Psoas muscle (tissue), 7 donors: ENCODE data around the gene SCD. TPM values are rescaled to one million over a fixed set of nuclear protein-coding genes. Genes with fewer than 3 reads are reported as not detected.

Source experiments
- polyA plus RNA-seq, 3 donors: library from polyadenylated mRNA; stranded (reverse); fragments of 200-250 nt; gene quantifications; one replicate each; pipeline ENCODE4 v1.2.3, GENCODE V29; 2013
- total RNA-seq, 4 donors: library from RNA; stranded (reverse); fragmentation: NEBNext Ultra II Directional in 2 of 4; extraction: Animal tissue kit (Norgen Biotek cat#: 25700) in 2 of 4; gene quantifications; one replicate each; pipeline versions ENCODE4 v1.2.1 to v1.2.4, GENCODE V29; 2021 to 2023
- donor health status: healthy with polysubstance abuse.
- donor health status: DM: no; HTN: no; CAD: no; lungs with moderate emphysema.
- donor health status: Bipolar disorder and iron deficiency.
- donor health status: healthy.
- donor health status: DM: no; HTN: no; CAD: no.
- donor health status: DM: no; HTN: no; CAD: no.
- donor health status: DM: yes; HTN: yes; CAD: no.

SCD gene
- total and polyA plus RNA-seq, 7 donors: 1.1 to 18.4 (median 9.5) TPM

Other genes with a start within 250 kb of the SCD start
- gene ERLIN1, start 161.2 kb upstream of the SCD start, total RNA-seq: 10 to 100 TPM in 2 of 4 donors, 1 to 10 TPM in 2; 8.3 to 11.6 (median 10.0) TPM
- gene ERLIN1, start 161.2 kb upstream of the SCD start, polyA plus RNA-seq: 10 to 100 TPM in 2 of 3 donors, 1 to 10 TPM in 1; 6.8 to 15.2 (median 14.3) TPM
- gene CHUK, start 117.6 kb upstream of the SCD start, total RNA-seq: 10 to 100 TPM in 3 of 4 donors, 1 to 10 TPM in 1; 8.8 to 23.1 (median 15.3) TPM
- 10 to 100 TPM in 1 of 3 donors, 1 to 10 TPM in 2; 8.8 to 32.2 (median 9.5) TPM for gene CHUK, start 117.6 kb upstream of the SCD start, polyA plus RNA-seq
- 10 to 100 TPM in 2 of 4 donors, 1 to 10 TPM in 2; 9.5 to 16.0 (median 12.7) TPM for gene CWF19L1, start 79.6 kb upstream of the SCD start, total RNA-seq
- 10 to 100 TPM; 10.6 to 24.6 (median 13.5) TPM for gene CWF19L1, start 79.6 kb upstream of the SCD start, polyA plus RNA-seq
- 10 to 100 TPM; 36.5 to 89.0 (median 64.4) TPM for gene BLOC1S2, start 60.6 kb upstream of the SCD start, total RNA-seq
- 100 to 1,000 TPM in 1 of 3 donors, 10 to 100 TPM in 2; 81.2 to 318 (median 89.6) TPM for gene BLOC1S2, start 60.6 kb upstream of the SCD start, polyA plus RNA-seq
- not detected for gene PKD2L1, start 17.0 kb upstream of the SCD start, total RNA-seq
- not detected for gene PKD2L1, start 17.0 kb upstream of the SCD start, polyA plus RNA-seq
- gene WNT8B, start 115.8 kb downstream of the SCD start, total RNA-seq: not detected
- not detected for gene WNT8B, start 115.8 kb downstream of the SCD start, polyA plus RNA-seq
- 1 to 10 TPM; 2.9 to 6.7 (median 5.8) TPM for gene SEC31B, start 172.6 kb downstream of the SCD start, total RNA-seq
- gene SEC31B, start 172.6 kb downstream of the SCD start, polyA plus RNA-seq: 1 to 10 TPM; 2.0 to 3.7 (median 2.3) TPM
- gene NDUFB8, start 182.6 kb downstream of the SCD start, total RNA-seq: 100 to 1,000 TPM; 168 to 250 (median 208) TPM
- 100 to 1,000 TPM; 221 to 383 (median 348) TPM for gene NDUFB8, start 182.6 kb downstream of the SCD start, polyA plus RNA-seq
- gene HIF1AN, start 188.7 kb downstream of the SCD start, total RNA-seq: 100 to 1,000 TPM in 2 of 4 donors, 10 to 100 TPM in 2; 64.0 to 116 (median 90.2) TPM
- gene HIF1AN, start 188.7 kb downstream of the SCD start, polyA plus RNA-seq: 10 to 100 TPM; 15.6 to 57.9 (median 17.2) TPM